HepG2 (cell line): ENCODE measurements around the gene ATP6V1C2. TPM values are rescaled to one million over a fixed set of nuclear protein-coding genes. Genes with fewer than 3 reads are reported as not detected.
A peak's percentile ranks its signal among the peaks of the same experiment; 100 is the strongest.

Experiments used
- BCL3 ChIP-seq: sonication (generic); formaldehyde crosslinking; IDR thresholded peaks from 2 replicates; pipeline ENCODE4 v1.5.1; 2020; ENCODE audit warnings: mild to moderate bottlenecking, missing genetic modification reagents, moderate library complexity
- CHD2 ChIP-seq: IDR thresholded peaks from 2 replicates; pipeline ENCODE4 v1.6.1; 2011; ENCODE audit warnings: low read depth, low read length, improper control_type of control experiment
- FOXA3 ChIP-seq: IDR thresholded peaks from 2 replicates; pipeline ENCODE4 v1.6.1; 2016; ENCODE audit warnings: missing genetic modification reagents, missing compliant biosample characterization
- HNRNPK ChIP-seq: fragments of 200-400 bp; formaldehyde crosslinking; IDR thresholded peaks from 2 replicates; pipeline ENCODE4 v1.6.1; 2018; ENCODE audit warnings: low read length, low read depth, moderate library complexity, mild to moderate bottlenecking; ENCODE audit not compliant: poor library complexity, severe bottlenecking
- LCORL ChIP-seq, 2 experiments: fragments of 450-650 bp in 1 of 2; sonication (generic) in 1 of 2; formaldehyde crosslinking in 1 of 2; IDR thresholded peaks; 2 replicates each; pipeline versions ENCODE4 v1.5.0 to v1.6.1; 2017 to 2020; ENCODE audit warnings: antibody characterized with exemption in 1 of 2, missing genetic modification reagents in 1 of 2
- MAFK ChIP-seq, 2 experiments: IDR thresholded peaks in 1 of 2; conservative IDR thresholded peaks in 1 of 2; 2 replicates each; pipeline ENCODE4 v1.6.1; 2011; ENCODE audit warnings: improper control_type of control experiment in 2 of 2, low read length in 2 of 2
- MEIS2 ChIP-seq: sonication (generic); formaldehyde crosslinking; IDR thresholded peaks from 2 replicates; pipeline ENCODE4 v1.9.0; 2021; ENCODE audit warnings: mild to moderate bottlenecking, missing genetic modification reagents
- PATZ1 ChIP-seq: sonication (generic); formaldehyde crosslinking; IDR thresholded peaks from 2 replicates; pipeline ENCODE4 v1.4.0; 2020; ENCODE audit warnings: missing genetic modification reagents
- POLR2AphosphoS2 ChIP-seq: IDR thresholded peaks from 2 replicates; pipeline ENCODE4 v1.6.1; 2011; ENCODE audit warnings: low read depth, low read length, improper control_type of control experiment
- REXO4 ChIP-seq: sonication (generic); formaldehyde crosslinking; IDR thresholded peaks from 2 replicates; pipeline ENCODE4 v1.8.0; 2022; ENCODE audit warnings: missing genetic modification reagents, mild to moderate bottlenecking, borderline replicate concordance
- RXRA ChIP-seq: sonication (generic); formaldehyde crosslinking; IDR thresholded peaks from 2 replicates; pipeline ENCODE4 v1.5.1; 2020; ENCODE audit warnings: missing genetic modification reagents
- SATB2 ChIP-seq: sonication (generic); formaldehyde crosslinking; IDR thresholded peaks from 2 replicates; pipeline ENCODE4 v1.5.0; 2020; ENCODE audit warnings: missing genetic modification reagents
- TMF1 ChIP-seq: sonication (generic); formaldehyde crosslinking; IDR thresholded peaks from 2 replicates; pipeline ENCODE4 v1.8.1; 2022; ENCODE audit warnings: low read depth, missing genetic modification reagents
- WIZ ChIP-seq: sonication (generic); formaldehyde crosslinking; IDR thresholded peaks from 2 replicates; pipeline ENCODE4 v1.5.1; 2020; ENCODE audit warnings: mild to moderate bottlenecking, missing genetic modification reagents
- ZNF691 ChIP-seq: sonication (generic); formaldehyde crosslinking; IDR thresholded peaks from 2 replicates; pipeline ENCODE4 v1.4.0; 2020; ENCODE audit warnings: missing genetic modification reagents, low read depth, mild to moderate bottlenecking, borderline replicate concordance
- ZSCAN31 ChIP-seq: sonication (generic); formaldehyde crosslinking; IDR thresholded peaks from 2 replicates; pipeline ENCODE4 v1.5.0; 2020; ENCODE audit warnings: low read depth, mild to moderate bottlenecking, missing genetic modification reagents
- polyA plus RNA-seq, 8 experiments: library from polyadenylated mRNA; depleted of rRNA in 3 of 8; stranded (reverse) in 7 of 8; unstranded in 1 of 8; fragments of >200 nt; fragmentation: Illumina TruSeq in 4 of 8; extraction: Trizol in 4 of 8; gene quantifications; 2 replicates each; pipeline versions ENCODE4 v1.2.1 to v1.2.3, GENCODE V29; 2011 to 2016; ENCODE audit warnings: low read depth in 4 of 8, missing spikeins in 1 of 8, mixed read lengths in 1 of 8; ENCODE audit not compliant: insufficient read depth in 1 of 8
- total RNA-seq, 5 experiments: library from RNA; depleted of rRNA; stranded (reverse); fragments of >200 nt; fragmentation: Illumina TruSeq; extraction: Trizol; gene quantifications; 2 replicates each; pipeline ENCODE4 v1.2.3, GENCODE V29; 2016; ENCODE audit warnings: low read depth in 1 of 5
- TF ChIP-seq, protein P1 (sequence below): IDR thresholded peaks from 2 replicates; pipeline ENCODE4 v1.6.1; 2016; ENCODE audit warnings: mild to moderate bottlenecking
- TF ChIP-seq, protein P2 (sequence below): sonication (generic); formaldehyde crosslinking; IDR thresholded peaks from 2 replicates; pipeline ENCODE4 v1.4.0; 2020; ENCODE audit warnings: missing genetic modification reagents, mild to moderate bottlenecking, borderline replicate concordance
- TF ChIP-seq, protein P3 (sequence below): sonication (generic); formaldehyde crosslinking; IDR thresholded peaks from 2 replicates; pipeline ENCODE4 v1.4.0; 2020; ENCODE audit warnings: missing genetic modification reagents

The ATP6V1C2 gene
- total and polyA plus RNA-seq, 2 of the 13 experiments (the other 11 are each of a cell fraction or from before 2014, with no cell fraction given) = 0.04 to 0.29 TPM

- TF ChIP-seq LCORL (IDR thresholded peaks at IDR 0.05) (no peak), LCORL (CRISPR knock-in tag; IDR thresholded peaks at IDR 0.05) (peak; percentile 37; the same call in 1 of the 2 replicates), BCL3 (CRISPR knock-in tag) (no peak), MAFK (conservative IDR thresholded peaks at IDR 0.05 in 1 of 2, IDR thresholded peaks at IDR 0.05 in 1 of 2; ENCODE audit: low read length in 2 of 2) (no peak), SATB2 (CRISPR knock-in tag) (no peak), HNRNPK (no peak), RXRA (CRISPR knock-in tag) (peak; percentile 42; the same call in 1 of the 2 replicates), REXO4 (CRISPR knock-in tag) (no peak), MEIS2 (CRISPR knock-in tag) (no peak), WIZ (CRISPR knock-in tag) (no peak), PATZ1 (no peak), POLR2AphosphoS2 (no peak), FOXA3 (CRISPR knock-in tag) (peak; percentile 41), TMF1 (CRISPR knock-in tag) (no peak), ZNF691 (CRISPR knock-in tag) (peak; percentile 70; the same call in 1 of the 2 replicates), CHD2 (no peak), ZSCAN31 (CRISPR knock-in tag) (no peak)
- TF ChIP-seq, protein P1, sequence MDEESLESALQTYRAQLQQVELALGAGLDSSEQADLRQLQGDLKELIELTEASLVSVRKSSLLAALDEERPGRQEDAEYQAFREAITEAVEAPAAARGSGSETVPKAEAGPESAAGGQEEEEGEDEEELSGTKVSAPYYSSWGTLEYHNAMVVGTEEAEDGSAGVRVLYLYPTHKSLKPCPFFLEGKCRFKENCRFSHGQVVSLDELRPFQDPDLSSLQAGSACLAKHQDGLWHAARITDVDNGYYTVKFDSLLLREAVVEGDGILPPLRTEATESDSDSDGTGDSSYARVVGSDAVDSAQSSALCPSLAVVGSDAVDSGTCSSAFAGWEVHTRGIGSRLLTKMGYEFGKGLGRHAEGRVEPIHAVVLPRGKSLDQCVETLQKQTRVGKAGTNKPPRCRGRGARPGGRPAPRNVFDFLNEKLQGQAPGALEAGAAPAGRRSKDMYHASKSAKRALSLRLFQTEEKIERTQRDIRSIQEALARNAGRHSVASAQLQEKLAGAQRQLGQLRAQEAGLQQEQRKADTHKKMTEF = 0 out of 2 replicates have a peak, but pooled peaks have one; percentile 17
- TF ChIP-seq, protein P2, sequence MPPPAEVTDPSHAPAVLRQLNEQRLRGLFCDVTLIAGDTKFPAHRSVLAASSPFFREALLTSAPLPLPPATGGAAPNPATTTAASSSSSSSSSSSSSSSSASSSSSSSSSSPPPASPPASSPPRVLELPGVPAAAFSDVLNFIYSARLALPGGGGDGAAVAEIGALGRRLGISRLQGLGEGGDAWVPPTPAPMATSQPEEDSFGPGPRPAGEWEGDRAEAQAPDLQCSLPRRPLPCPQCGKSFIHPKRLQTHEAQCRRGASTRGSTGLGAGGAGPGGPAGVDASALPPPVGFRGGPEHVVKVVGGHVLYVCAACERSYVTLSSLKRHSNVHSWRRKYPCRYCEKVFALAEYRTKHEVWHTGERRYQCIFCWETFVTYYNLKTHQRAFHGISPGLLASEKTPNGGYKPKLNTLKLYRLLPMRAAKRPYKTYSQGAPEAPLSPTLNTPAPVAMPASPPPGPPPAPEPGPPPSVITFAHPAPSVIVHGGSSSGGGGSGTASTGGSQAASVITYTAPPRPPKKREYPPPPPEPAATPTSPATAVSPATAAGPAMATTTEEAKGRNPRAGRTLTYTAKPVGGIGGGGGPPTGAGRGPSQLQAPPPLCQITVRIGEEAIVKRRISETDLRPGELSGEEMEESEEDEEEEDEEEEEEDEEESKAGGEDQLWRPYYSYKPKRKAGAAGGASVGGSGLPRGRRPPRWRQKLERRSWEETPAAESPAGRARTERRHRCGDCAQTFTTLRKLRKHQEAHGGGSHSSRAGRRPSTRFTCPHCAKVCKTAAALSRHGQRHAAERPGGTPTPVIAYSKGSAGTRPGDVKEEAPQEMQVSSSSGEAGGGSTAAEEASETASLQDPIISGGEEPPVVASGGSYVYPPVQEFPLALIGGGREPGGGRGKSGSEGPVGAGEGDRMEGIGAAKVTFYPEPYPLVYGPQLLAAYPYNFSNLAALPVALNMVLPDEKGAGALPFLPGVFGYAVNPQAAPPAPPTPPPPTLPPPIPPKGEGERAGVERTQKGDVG = no peak
- TF ChIP-seq, protein P3, sequence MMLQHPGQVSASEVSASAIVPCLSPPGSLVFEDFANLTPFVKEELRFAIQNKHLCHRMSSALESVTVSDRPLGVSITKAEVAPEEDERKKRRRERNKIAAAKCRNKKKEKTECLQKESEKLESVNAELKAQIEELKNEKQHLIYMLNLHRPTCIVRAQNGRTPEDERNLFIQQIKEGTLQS = no peak
Measured at GRCh38 chr2:10832203-10832936, 110.9 kb downstream of the ATP6V1C2 start (continued).
